ENCODE data around the gene SERPINA4. TPM values are rescaled to one million over a fixed set of nuclear protein-coding genes. Genes with fewer than 3 reads are reported as not detected.

Gene SERPINA4
- total RNA-seq, 4 donors from 2014 or later: not detected

- Histone ChIP-seq H3K36me3 (no peaks in the 10 kb centered on the region), H3K4me3 (no peak overlapping the region), H3K4me1 (no peaks in the 10 kb centered on the region), H3K27me3 (no peaks in the 10 kb centered on the region), H3K9me3 (no peaks in the 10 kb centered on the region), H3K27ac (no peak overlapping the region)
- WGBS: 89% methylated on average over 1 of the region's 1 CpG
- TF ChIP-seq POLR2A (IDR thresholded peaks at IDR 0.05) (no peak), EP300 (IDR thresholded peaks at IDR 0.05) (no peak), CTCF (IDR thresholded peaks at IDR 0.05) (no peak), POLR2AphosphoS5 (IDR thresholded peaks at IDR 0.05) (no peak)
- DNase-seq (ENCODE audit: low spot score in 2 of 2): peak in 1 of 2 donors; percentile 3
Measured at GRCh38 chr14:94557327-94557726, 3.9 kb upstream of the SERPINA4 start.

- Histone ChIP-seq H3K27me3 (no peaks in the 10 kb centered on the region), H3K36me3 (no peaks in the 10 kb centered on the region), H3K27ac (no peak overlapping the region), H3K4me3 (no peak overlapping the region), H3K4me1 (no peaks in the 10 kb centered on the region), H3K9me3 (no peaks in the 10 kb centered on the region)
- DNase-seq (ENCODE audit: low spot score in 2 of 2): no peak
- WGBS: 69% methylated on average over 2 of the region's 2 CpGs
- TF ChIP-seq EP300 (IDR thresholded peaks at IDR 0.05): no peak
Measured at GRCh38 chr14:94558842-94559241, 2.4 kb upstream of the SERPINA4 start.

- no peaks in the 10 kb centered on the region for H3K27me3 ChIP-seq
- no peak overlapping the region for H3K27ac ChIP-seq
- TF ChIP-seq CTCF (IDR thresholded peaks at IDR 0.05): no peak
- no peak for TF ChIP-seq EP300 (IDR thresholded peaks at IDR 0.05)
- TF ChIP-seq POLR2A (IDR thresholded peaks at IDR 0.05): no peak
- TF ChIP-seq POLR2AphosphoS5 (IDR thresholded peaks at IDR 0.05): no peak
- no peaks in the 10 kb centered on the region for H3K36me3 ChIP-seq
- no peaks in the 10 kb centered on the region for H3K9me3 ChIP-seq
- H3K4me1 ChIP-seq: no peaks in the 10 kb centered on the region
- H3K4me3 ChIP-seq: no peak overlapping the region
- 75% methylated on average over 9 of the region's 9 CpGs for WGBS
- DNase-seq (ENCODE audit: low spot score in 2 of 2): no peak
Measured at GRCh38 chr14:94559638-94560290, 1.5 kb upstream of the SERPINA4 start.

GRCh38 chr14:94560291-94560665 is 964 bp upstream of the SERPINA4 start:
- Histone ChIP-seq H3K27ac (no peak overlapping the region), H3K36me3 (no peaks in the 10 kb centered on the region), H3K9me3 (no peaks in the 10 kb centered on the region), H3K4me3 (no peak overlapping the region), H3K4me1 (no peaks in the 10 kb centered on the region), H3K27me3 (no peaks in the 10 kb centered on the region)
- no peak for DNase-seq (ENCODE audit: low spot score in 2 of 2)
- no peak for TF ChIP-seq CTCF (IDR thresholded peaks at IDR 0.05)
- 83% methylated on average over 3 of the region's 3 CpGs for WGBS

GRCh38 chr14:94561656-94562010 is 391 bp downstream of the SERPINA4 start:
- Histone ChIP-seq H3K27me3 (no peaks in the 10 kb centered on the region), H3K36me3 (no peaks in the 10 kb centered on the region), H3K4me1 (no peaks in the 10 kb centered on the region), H3K27ac (no peak overlapping the region), H3K4me3 (no peak overlapping the region), H3K9me3 (no peaks in the 10 kb centered on the region)
- no peak for DNase-seq (ENCODE audit: low spot score in 2 of 2)
- WGBS: 92% methylated on average over 7 of the region's 7 CpGs
- TF ChIP-seq CTCF (IDR thresholded peaks at IDR 0.05): no peak
- TF ChIP-seq EP300 (IDR thresholded peaks at IDR 0.05): no peak

GRCh38 chr14:94562022-94562421 is 780 bp downstream of the SERPINA4 start:
- no peak for TF ChIP-seq CTCF (IDR thresholded peaks at IDR 0.05)
- TF ChIP-seq POLR2AphosphoS5 (IDR thresholded peaks at IDR 0.05): no peak
- TF ChIP-seq EP300 (IDR thresholded peaks at IDR 0.05): no peak
- no peak for TF ChIP-seq POLR2A (IDR thresholded peaks at IDR 0.05)
- DNase-seq (ENCODE audit: low spot score in 2 of 2): no peak
- no peaks in the 10 kb centered on the region for H3K9me3 ChIP-seq
- no peak overlapping the region for H3K27ac ChIP-seq
- H3K4me3 ChIP-seq: no peak overlapping the region
- no peaks in the 10 kb centered on the region for H3K27me3 ChIP-seq
- no peaks in the 10 kb centered on the region for H3K36me3 ChIP-seq
- no peaks in the 10 kb centered on the region for H3K4me1 ChIP-seq
- WGBS: 81% methylated on average over 5 of the region's 5 CpGs

All from suprapubic skin (tissue), 4 donors.